WERI-Rb-1 (cell line): ENCODE measurements around the gene ANGPTL1.
"Not testable (repeated sequence)": the region's sequence is repeated elsewhere in the genome, so short reads cannot be mapped to it uniquely, and the experiment has no call there.

ENCODE experiments used
- DNase-seq: peaks from one replicate; pipeline ENCODE4 v3.0.0-alpha.2; 2020
- H3K27ac ChIP-seq: fragments of 250-450 bp; sonication (Bioruptor Pico); 2 replicates; pipeline ENCODE4 v1.5.1; 2020; ENCODE audit warnings: mild to moderate bottlenecking, moderate library complexity
- H3K27me3 ChIP-seq: fragments of 250-450 bp; sonication (Bioruptor Pico); 2 replicates; pipeline ENCODE4 v1.5.1; 2021; ENCODE audit warnings: mild to moderate bottlenecking, low read depth, moderate library complexity; ENCODE audit not compliant: insufficient read depth, severe bottlenecking
- H3K36me3 ChIP-seq: fragments of 250-450 bp; sonication (Bioruptor Pico); 2 replicates; pipeline ENCODE4 v1.5.1; 2020; ENCODE audit warnings: mild to moderate bottlenecking, moderate library complexity
- H3K4me3 ChIP-seq: 2 replicates; pipeline ENCODE4 v1.5.1; 2011; ENCODE audit warnings: low read depth, mild to moderate bottlenecking, control low read depth, low read length
- H3K9me3 ChIP-seq: fragments of 250-450 bp; sonication (Bioruptor Pico); 2 replicates; pipeline ENCODE4 v1.5.1; 2021; ENCODE audit warnings: mild to moderate bottlenecking, moderate library complexity; ENCODE audit not compliant: severe bottlenecking
- CTCF ChIP-seq: IDR thresholded peaks from 2 replicates; pipeline ENCODE4 v1.5.1; 2011; ENCODE audit warnings: low read depth, mild to moderate bottlenecking, control low read depth, inconsistent platforms, low read length

The ANGPTL1 gene

GRCh38 chr1:178862864-178863263 lies 8.0 kb downstream of the ANGPTL1 start:
- no peaks in the 10 kb centered on the region for H3K36me3 ChIP-seq
- DNase-seq: no peak
- no peaks in the 10 kb centered on the region for H3K9me3 ChIP-seq
- no peaks in the 10 kb centered on the region for H3K27me3 ChIP-seq
- TF ChIP-seq CTCF: no peak
- no peak overlapping the region for H3K27ac ChIP-seq
- no peak overlapping the region for H3K4me3 ChIP-seq

GRCh38 chr1:178862416-178862815 lies 8.5 kb downstream of the ANGPTL1 start:
- H3K9me3 ChIP-seq: no peaks in the 10 kb centered on the region
- no peaks in the 10 kb centered on the region for H3K27me3 ChIP-seq
- TF ChIP-seq CTCF: no peak
- no peaks in the 10 kb centered on the region for H3K36me3 ChIP-seq
- DNase-seq: no peak
- H3K4me3 ChIP-seq: no peak overlapping the region
- no peak overlapping the region for H3K27ac ChIP-seq

GRCh38 chr1:178857126-178857525 lies 13.8 kb downstream of the ANGPTL1 start:
- no peak for DNase-seq
- Histone ChIP-seq H3K36me3 (no peaks in the 10 kb centered on the region), H3K9me3 (no peaks in the 10 kb centered on the region), H3K4me3 (no peak overlapping the region), H3K27ac (no peak overlapping the region), H3K27me3 (no peaks in the 10 kb centered on the region)
- no peak for TF ChIP-seq CTCF

- H3K27ac ChIP-seq: no peak overlapping the region
- no peaks in the 10 kb centered on the region for H3K9me3 ChIP-seq
- H3K4me3 ChIP-seq: no peak overlapping the region
- no peaks in the 10 kb centered on the region for H3K36me3 ChIP-seq
- no peak for DNase-seq
- TF ChIP-seq CTCF: no peak
- no peaks in the 10 kb centered on the region for H3K27me3 ChIP-seq
Observed at GRCh38 chr1:178849918-178850317, 21.0 kb downstream of the ANGPTL1 start.

- not testable (repeated sequence) for H3K4me3 ChIP-seq, DNase-seq, H3K36me3 ChIP-seq, H3K27ac ChIP-seq, H3K27me3 ChIP-seq, H3K9me3 ChIP-seq
Observed at GRCh38 chr1:178847919-178848318, 23.0 kb downstream of the ANGPTL1 start.

GRCh38 chr1:178847396-178847849 lies 23.5 kb downstream of the ANGPTL1 start:
- no peak for DNase-seq
- Histone ChIP-seq H3K27ac (no peak overlapping the region), H3K4me3 (no peak overlapping the region), H3K27me3 (no peaks in the 10 kb centered on the region), H3K36me3 (no peaks in the 10 kb centered on the region), H3K9me3 (no peaks in the 10 kb centered on the region)
- TF ChIP-seq CTCF: no peak
